ENCODE data around the gene KLF2. TPM values are rescaled to one million over a fixed set of nuclear protein-coding genes. Genes with fewer than 3 reads are reported as not detected.
"Not testable (repeated sequence)": the region's sequence is repeated elsewhere in the genome, so short reads cannot be mapped to it uniquely, and the experiment has no call there.

KLF2 gene
- total RNA-seq, 2 experiments from 2014 or later, result 1,201 to 1,291 TPM

DNA sequence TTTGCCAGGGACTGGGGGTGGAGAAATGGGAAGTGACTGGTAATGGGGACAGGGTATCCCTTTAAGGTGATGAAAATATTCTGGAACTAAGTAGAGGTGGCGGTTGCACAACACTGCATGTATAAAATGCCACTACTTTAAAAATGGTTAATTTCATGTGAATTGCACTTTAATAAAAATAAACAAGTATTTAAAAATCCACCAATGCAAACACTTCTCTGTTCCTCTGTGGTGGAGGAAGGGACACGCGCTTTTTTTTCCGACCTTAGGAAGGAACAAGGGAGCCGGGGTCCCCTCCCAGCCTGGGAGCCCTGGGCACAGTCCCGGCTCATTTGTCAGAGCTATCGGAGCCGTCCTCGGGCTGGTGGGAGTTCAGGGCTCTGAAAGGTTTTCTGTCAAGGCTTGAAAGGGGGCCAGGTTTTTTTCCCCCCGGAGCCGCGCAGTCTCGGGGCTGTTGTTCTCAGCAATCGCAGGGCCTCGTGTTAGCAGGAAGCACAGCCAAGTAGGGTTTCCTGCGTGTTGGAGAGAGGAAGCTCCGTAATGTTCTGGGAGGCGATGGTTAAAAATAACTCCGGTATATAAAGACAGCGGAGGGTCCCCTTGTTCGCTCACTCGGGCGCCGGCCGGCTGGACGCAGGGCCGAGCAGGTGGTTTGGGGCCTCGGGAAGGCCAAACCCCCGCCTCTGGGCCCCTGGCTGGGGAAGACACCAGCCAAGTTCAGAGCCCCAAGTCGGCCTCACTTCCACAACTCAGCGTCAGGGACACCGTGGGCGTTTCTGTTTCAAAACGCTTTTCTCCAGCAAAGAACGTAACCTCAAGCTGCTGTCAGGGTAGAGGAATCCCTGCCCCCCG, 41.2 kb upstream of the KLF2 start:
- Histone ChIP-seq H3K4me1 (ENCODE audit: insufficient read depth, low read length) (peaks cover 42% of the 10 kb centered on the region), H3K36me3 (ENCODE audit: insufficient read depth, low read length) (no peaks in the 10 kb centered on the region), H3K4me3 (ENCODE audit: low read length) (peak overlapping the region; percentile 46), H3K27ac (ENCODE audit: low read depth in 1 of 2, low read length in 2 of 2) (peak overlapping the region; percentile 43 to 77), H3K27me3 (ENCODE audit: control insufficient read depth in 1 of 2, insufficient read depth in 2 of 2, low read length in 2 of 2) (peaks cover 0 to 2% of the 10 kb centered on the region in 2 experiments), H3K9me3 (ENCODE audit: control insufficient read depth in 1 of 2, insufficient read depth in 1 of 2, low read length in 2 of 2) (no peaks in the 10 kb centered on the region)
- H3K27me3 Mint-ChIP-seq, result no peaks in the 10 kb centered on the region
- no peaks in the 10 kb centered on the region for H3K9me3 Mint-ChIP-seq
- peaks cover 47% of the 10 kb centered on the region for H3K4me1 Mint-ChIP-seq (ENCODE audit: low read depth)
- H3K36me3 Mint-ChIP-seq (ENCODE audit: low read depth), result no peaks in the 10 kb centered on the region
- ChIA-PET CTCF (interaction anchor here (0.8 to 1.2 kb wide), 2 partner anchors 15 to 47 kb away, joined by 3 read pairs; no protein-coding TSS in a partner anchor), POLR2A (interaction anchor here (0.6 to 1.7 kb wide), 13 partner anchors 15 to 100 kb away, joined by 3 to 23 read pairs (median 5); partner anchors contain the start of gene KLF2)
- peak; percentile 86 for ATAC-seq (ENCODE audit: poor library complexity)
- peak; percentile 22 to 75 (median 52) for DNase-seq
- intact Hi-C loops (cut with DNase I, micrococcal nuclease), result loop anchor here (5.0 kb wide), 1 partner anchor 39 kb away; the partner anchor contains the start of gene KLF2 (in 2 of the 2)
- peak overlapping the region; percentile 67 for H3K27ac Mint-ChIP-seq
- H3K4me3 Mint-ChIP-seq, result peak overlapping the region; percentile 67
- TF ChIP-seq, protein P1, sequence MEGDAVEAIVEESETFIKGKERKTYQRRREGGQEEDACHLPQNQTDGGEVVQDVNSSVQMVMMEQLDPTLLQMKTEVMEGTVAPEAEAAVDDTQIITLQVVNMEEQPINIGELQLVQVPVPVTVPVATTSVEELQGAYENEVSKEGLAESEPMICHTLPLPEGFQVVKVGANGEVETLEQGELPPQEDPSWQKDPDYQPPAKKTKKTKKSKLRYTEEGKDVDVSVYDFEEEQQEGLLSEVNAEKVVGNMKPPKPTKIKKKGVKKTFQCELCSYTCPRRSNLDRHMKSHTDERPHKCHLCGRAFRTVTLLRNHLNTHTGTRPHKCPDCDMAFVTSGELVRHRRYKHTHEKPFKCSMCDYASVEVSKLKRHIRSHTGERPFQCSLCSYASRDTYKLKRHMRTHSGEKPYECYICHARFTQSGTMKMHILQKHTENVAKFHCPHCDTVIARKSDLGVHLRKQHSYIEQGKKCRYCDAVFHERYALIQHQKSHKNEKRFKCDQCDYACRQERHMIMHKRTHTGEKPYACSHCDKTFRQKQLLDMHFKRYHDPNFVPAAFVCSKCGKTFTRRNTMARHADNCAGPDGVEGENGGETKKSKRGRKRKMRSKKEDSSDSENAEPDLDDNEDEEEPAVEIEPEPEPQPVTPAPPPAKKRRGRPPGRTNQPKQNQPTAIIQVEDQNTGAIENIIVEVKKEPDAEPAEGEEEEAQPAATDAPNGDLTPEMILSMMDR (IDR thresholded peaks at IDR 0.05), result no peak

- Histone ChIP-seq H3K9me3 (ENCODE audit: control insufficient read depth in 1 of 2, insufficient read depth in 1 of 2, low read length in 2 of 2) (no peaks in the 10 kb centered on the region), H3K4me3 (ENCODE audit: low read length) (no peak overlapping the region), H3K27ac (ENCODE audit: low read depth in 1 of 2, low read length in 2 of 2) (no peak overlapping the region), H3K4me1 (ENCODE audit: insufficient read depth, low read length) (peaks cover 44% of the 10 kb centered on the region), H3K36me3 (ENCODE audit: insufficient read depth, low read length) (no peaks in the 10 kb centered on the region), H3K27me3 (ENCODE audit: control insufficient read depth in 1 of 2, insufficient read depth in 2 of 2, low read length in 2 of 2) (peaks cover 0 to 2% of the 10 kb centered on the region in 2 experiments)
- CTCF ChIA-PET, result no interaction called here
- DNase-seq (no peak), ATAC-seq (ENCODE audit: poor library complexity) (no peak)
- Mint-ChIP-seq H3K27ac (no peak overlapping the region), H3K9me3 (no peaks in the 10 kb centered on the region), H3K4me1 (ENCODE audit: low read depth) (peaks cover 53% of the 10 kb centered on the region), H3K4me3 (no peak overlapping the region), H3K36me3 (ENCODE audit: low read depth) (no peaks in the 10 kb centered on the region), H3K27me3 (no peaks in the 10 kb centered on the region)
- POLR2A ChIA-PET, result interaction anchor here (1.0 to 1.7 kb wide), 9 partner anchors 18 to 99 kb away, joined by 4 to 23 read pairs (median 7); partner anchors contain the start of gene KLF2
- TF ChIP-seq, protein P1 (IDR thresholded peaks at IDR 0.05), result no peak
- intact Hi-C loops (cut with DNase I, micrococcal nuclease), result loop anchor here (5.0 kb wide), 1 partner anchor 38 kb away; the partner anchor contains the start of gene KLF2 (in 2 of the 2)
These were observed 40.1 kb upstream of the KLF2 start for GRCh38 chr19:16284505-16284904.

DNA sequence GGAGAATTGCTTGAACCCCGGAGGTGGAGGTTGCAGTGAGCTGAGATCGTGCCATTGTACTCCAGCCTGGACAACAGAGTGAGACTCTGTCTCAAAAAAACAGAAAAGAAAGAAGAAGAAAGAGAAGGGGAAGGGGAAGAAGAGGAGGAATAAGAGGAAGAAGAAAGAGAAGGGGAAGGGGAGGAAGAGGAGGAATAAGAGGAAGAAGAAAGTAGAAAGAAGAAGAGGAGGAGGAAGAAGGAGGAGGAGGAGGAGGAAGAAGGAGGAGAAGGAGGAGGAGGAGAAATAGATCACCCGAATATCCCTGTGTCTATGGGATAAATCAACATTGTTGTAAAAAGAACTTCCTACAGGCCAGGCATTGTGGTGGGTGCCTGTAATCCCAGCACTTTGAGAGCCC, 39.5 kb upstream of the KLF2 start:
- peaks cover 47% of the 10 kb centered on the region for H3K4me1 ChIP-seq (ENCODE audit: insufficient read depth, low read length)
- H3K4me3 Mint-ChIP-seq; ATAC-seq (ENCODE audit: poor library complexity); H3K4me3 ChIP-seq (ENCODE audit: low read length); CTCF ChIA-PET; H3K27ac ChIP-seq (ENCODE audit: low read depth in 1 of 2, low read length in 2 of 2); intact Hi-C loops (cut with DNase I, micrococcal nuclease); H3K36me3 Mint-ChIP-seq (ENCODE audit: low read depth); H3K27me3 Mint-ChIP-seq; H3K9me3 ChIP-seq (ENCODE audit: control insufficient read depth in 1 of 2, insufficient read depth in 1 of 2, low read length in 2 of 2); H3K27me3 ChIP-seq (ENCODE audit: control insufficient read depth in 1 of 2, insufficient read depth in 2 of 2, low read length in 2 of 2); DNase-seq; H3K9me3 Mint-ChIP-seq; H3K36me3 ChIP-seq (ENCODE audit: insufficient read depth, low read length): not testable (repeated sequence)
- POLR2A ChIA-PET, result interaction anchor here (0.6 to 1.5 kb wide), 3 partner anchors 17 to 85 kb away, joined by 3 to 4 read pairs (median 3); no protein-coding TSS in a partner anchor
- Mint-ChIP-seq H3K27ac (peak overlapping the region; percentile 12), H3K4me1 (ENCODE audit: low read depth) (peaks cover 56% of the 10 kb centered on the region)
